Lung (tissue), 16 donors: ENCODE data around the gene GLP2R. TPM values are rescaled to one million over a fixed set of nuclear protein-coding genes. Genes with fewer than 3 reads are reported as not detected.

Experiments
- ATAC-seq: fragments of 200-7000 bp; cut with Tn5 transposase; one replicate; pipeline ENCODE4 v1.9.1; 2020; ENCODE audit warnings: moderate number of reproducible peaks; ENCODE audit not compliant: insufficient read depth, low FRiP score
- DNase-seq, 3 donors: peaks; one replicate each; pipeline ENCODE4 v3.0.0-alpha.2; 2013 to 2017
- H3K27ac ChIP-seq, 2 donors: one replicate each; pipeline ENCODE4 v1.5.1; 2013; ENCODE audit warnings: mild to moderate bottlenecking in 2 of 2, moderate library complexity in 2 of 2, control low read depth in 1 of 2, inconsistent platforms in 1 of 2, low read depth in 1 of 2, low read length in 1 of 2
- H3K27me3 ChIP-seq, 3 donors: one replicate each; pipeline ENCODE4 v1.5.1; 2013; ENCODE audit warnings: low read length in 2 of 3; ENCODE audit not compliant: control insufficient read depth in 3 of 3, insufficient read depth in 3 of 3
- H3K36me3 ChIP-seq, 4 donors: one replicate each; pipeline ENCODE4 v1.5.1; 2013; ENCODE audit warnings: low read length in 4 of 4, mild to moderate bottlenecking in 1 of 4, moderate library complexity in 1 of 4; ENCODE audit not compliant: control insufficient read depth in 4 of 4, insufficient read depth in 4 of 4
- H3K4me1 ChIP-seq, 5 donors: one replicate each; pipeline ENCODE4 v1.5.1; 2013; ENCODE audit warnings: low read length in 5 of 5, mild to moderate bottlenecking in 2 of 5, moderate library complexity in 1 of 5; ENCODE audit not compliant: control insufficient read depth in 5 of 5, insufficient read depth in 5 of 5
- H3K4me3 ChIP-seq: one replicate; pipeline ENCODE4 v1.5.1; 2013; ENCODE audit warnings: mild to moderate bottlenecking, control low read depth, moderate library complexity
- H3K9ac ChIP-seq, 2 donors: one replicate each; pipeline ENCODE4 v1.5.1; 2013; ENCODE audit warnings: low read length in 2 of 2, control low read depth in 1 of 2; ENCODE audit not compliant: insufficient read depth in 1 of 2
- H3K9me3 ChIP-seq, 4 donors: one replicate each; pipeline ENCODE4 v1.5.1; 2013; ENCODE audit warnings: low read length in 3 of 4, mild to moderate bottlenecking in 1 of 4, moderate library complexity in 1 of 4; ENCODE audit not compliant: control insufficient read depth in 4 of 4, insufficient read depth in 3 of 4
- CTCF ChIP-seq: IDR thresholded peaks from 2 replicates; pipeline ENCODE4 v1.5.1; 2012; ENCODE audit warnings: mild to moderate bottlenecking; ENCODE audit errors: control extremely low read depth, extremely low read depth
- WGBS, 2 donors: extraction: QIAGEN DNeasy Blood & Tissue Kit; methylation state at CpG; one replicate each; pipeline ENCODE4 v1.1.7; 2013; 5-methylcytosine and 5-hydroxymethylcytosine counted together
- long read RNA-seq, 5 donors: transcript quantifications; one replicate each; lab custom pipeline, GENCODE V29; 2026
- polyA plus RNA-seq, 2 donors: library from polyadenylated mRNA; stranded (reverse); fragments of 200-250 nt; gene quantifications; one replicate each; pipeline ENCODE4 v1.2.1, GENCODE V29; 2013
- total RNA-seq, 2 donors: library from RNA; depleted of rRNA in 1 of 2; stranded (reverse); fragments of >200 nt in 1 of 2; gene quantifications; one replicate each; pipeline ENCODE4 v1.2.1, GENCODE V29; 2014 to 2021
- donor health status: control.
- donor health status: control.
- donor health status: Bipolar disorder and iron deficiency.
- donor health status: healthy.
- donor health status: DM: yes; HTN: yes; CAD: no.

The GLP2R gene
- total RNA-seq (1 to 10 TPM in 1 of 2 donors, under 1 TPM in 1; 0.86 to 1.6 TPM), polyA plus RNA-seq (under 1 TPM; 0.11 to 0.22 TPM)
- long read RNA-seq, donor 1 = 0 reads
- long read RNA-seq, donor 2 = 0 reads
- long read RNA-seq, donor 3 = 0 reads
- long read RNA-seq, donor 4 = 0 reads
- long read RNA-seq, donor 5 = 0 reads

GRCh38 chr17:9825641-9826150 is at the start of gene GLP2R:
Gene GLP2R, plus strand, starts transcription at chr17:9825924. Its CDS starts 140 bp downstream, at chr17:9826064.
- DNase-seq = no peak
- ATAC-seq = no peak
- H3K27ac ChIP-seq = no peak within 1 kb of the TSS
- H3K27me3 ChIP-seq = peaks cover 0 to 2% (median 0%) of the 10 kb centered on the region in 3 donors
- 59 to 67% methylated on average over 21 of the region's 21 CpGs for WGBS, 2 donors
- H3K9ac ChIP-seq = no peak within 1 kb of the TSS
- TF ChIP-seq CTCF = no peak
- H3K9me3 ChIP-seq = peaks cover 0 to 3% (median 0%) of the 10 kb centered on the region in 4 donors
- H3K4me3 ChIP-seq = no peak within 1 kb of the TSS
- no peaks in the 10 kb centered on the region for H3K36me3 ChIP-seq
- peaks cover 0 to 41% (median 0%) of the 10 kb centered on the region in 5 donors for H3K4me1 ChIP-seq

- no peak overlapping the region for H3K9ac ChIP-seq
- WGBS, 2 donors = 91 to 96% methylated on average over 9 of the region's 9 CpGs
- peaks cover 0 to 9% (median 0%) of the 10 kb centered on the region in 4 donors for H3K9me3 ChIP-seq
- TF ChIP-seq CTCF = no peak
- H3K4me1 ChIP-seq = no peaks in the 10 kb centered on the region
- H3K4me3 ChIP-seq = no peak overlapping the region
- H3K36me3 ChIP-seq = no peaks in the 10 kb centered on the region
- ATAC-seq (no peak), DNase-seq (no peak)
- peaks cover 0 to 2% (median 0%) of the 10 kb centered on the region in 3 donors for H3K27me3 ChIP-seq
- no peak overlapping the region for H3K27ac ChIP-seq
Measured at GRCh38 chr17:9776911-9777310, 48.8 kb upstream of the GLP2R start.

GRCh38 chr17:9780552-9780951 is 45.2 kb upstream of the GLP2R start:
- Histone ChIP-seq H3K27ac (no peak overlapping the region), H3K9ac (no peak overlapping the region), H3K4me3 (no peak overlapping the region), H3K9me3 (peaks cover 0 to 9% (median 0%) of the 10 kb centered on the region in 4 donors), H3K27me3 (peaks cover 0 to 2% (median 0%) of the 10 kb centered on the region in 3 donors), H3K4me1 (no peaks in the 10 kb centered on the region), H3K36me3 (no peaks in the 10 kb centered on the region)
- no peak for DNase-seq
- TF ChIP-seq CTCF = no peak
- 84 to 93% methylated on average over 3 of the region's 3 CpGs for WGBS, 2 donors
- no peak for ATAC-seq
